IMR-90 (cell line): ENCODE results near the gene ITGAL. TPM values are rescaled to one million over a fixed set of nuclear protein-coding genes. Genes with fewer than 3 reads are reported as not detected.

Experiments
- ATAC-seq: fragments of 200-7000 bp; cut with Tn5 transposase; 2 replicates; pipeline ENCODE4 v1.9.1; 2020; ENCODE audit warnings: low read depth, mild to moderate bottlenecking, moderate library complexity
- BruUV-seq: library from RNA; stranded (reverse); fragments of 400-500 nt; replicated peaks from 2 replicates; lab custom pipeline; 2021; lab: Mats Ljungman, UMichigan
- CTCF ChIA-PET: fragments of 300-600 bp; formaldehyde crosslinking; extraction: SDS; loops from one replicate; lab custom pipeline; 2021; ENCODE audit warnings: antibody characterized with exemption; lab: Yijun Ruan, JAX
- POLR2A ChIA-PET: fragments of 300-600 bp; sonication (Branson Sonifier 250); formaldehyde crosslinking; loops from one replicate; lab custom pipeline; 2022; ENCODE audit warnings: antibody characterized with exemption; ENCODE audit not compliant: unreplicated experiment; lab: Charles Lee
- DNase-seq: peaks from one replicate; pipeline ENCODE4 v3.0.0; 2013
- H2AFZ ChIP-seq: replicated peaks from 2 replicates; pipeline ENCODE3; 2013; ENCODE audit warnings: low read length, mild to moderate bottlenecking; ENCODE audit not compliant: poor library complexity
- H2AK5ac ChIP-seq: 2 replicates; pipeline ENCODE4 v1.6.1; 2013; ENCODE audit warnings: low read depth, low read length, inconsistent platforms
- H2AK9ac ChIP-seq: replicated peaks from 2 replicates; pipeline ENCODE3; 2013; ENCODE audit warnings: mild to moderate bottlenecking, low read depth, low read length, moderate library complexity; ENCODE audit not compliant: poor library complexity
- H2BK120ac ChIP-seq: 2 replicates; pipeline ENCODE4 v1.6.1; 2013; ENCODE audit warnings: low read depth, low read length, inconsistent platforms
- H2BK15ac ChIP-seq: 3 replicates; pipeline ENCODE4 v1.6.1; 2013; ENCODE audit warnings: low read depth, low read length, inconsistent platforms
- H2BK20ac ChIP-seq: 2 replicates; pipeline ENCODE4 v1.6.1; 2013; ENCODE audit warnings: low read depth, mild to moderate bottlenecking, inconsistent platforms, low read length, moderate library complexity
- H2BK5ac ChIP-seq: 2 replicates; pipeline ENCODE4 v1.6.1; 2013; ENCODE audit warnings: mild to moderate bottlenecking, low read depth, low read length, inconsistent platforms; ENCODE audit not compliant: poor library complexity, severe bottlenecking
- H3K14ac ChIP-seq: replicated peaks from 2 replicates; pipeline ENCODE4 v1.6.1; 2013; ENCODE audit warnings: low read depth, low read length, inconsistent platforms
- H3K18ac ChIP-seq: 2 replicates; pipeline ENCODE4 v1.6.1; 2013; ENCODE audit warnings: low read depth, low read length, control low read depth
- H3K23ac ChIP-seq: 2 replicates; pipeline ENCODE4 v1.6.1; 2013; ENCODE audit warnings: low read depth, low read length, inconsistent platforms
- H3K27ac ChIP-seq: 2 replicates; pipeline ENCODE4 v1.5.1; 2013; ENCODE audit warnings: mild to moderate bottlenecking, control low read depth, low read length; ENCODE audit not compliant: insufficient read depth
- H3K27me3 ChIP-seq: 2 replicates; pipeline ENCODE4 v1.6.1; 2013; ENCODE audit warnings: low read length; ENCODE audit not compliant: control insufficient read depth, insufficient read depth
- H3K36me3 ChIP-seq: 2 replicates; pipeline ENCODE4 v1.6.1; 2013; ENCODE audit warnings: low read length, mixed read lengths; ENCODE audit not compliant: control insufficient read depth, insufficient read depth
- H3K4ac ChIP-seq: 2 replicates; pipeline ENCODE4 v1.6.1; 2013; ENCODE audit warnings: low read depth, low read length, inconsistent platforms
- H3K4me1 ChIP-seq: 2 replicates; pipeline ENCODE4 v1.6.1; 2013; ENCODE audit warnings: low read length, mixed read lengths; ENCODE audit not compliant: control insufficient read depth, insufficient read depth
- H3K4me2 ChIP-seq: 2 replicates; pipeline ENCODE4 v1.6.1; 2013; ENCODE audit warnings: low read depth, mild to moderate bottlenecking, control low read depth, low read length, moderate library complexity
- H3K4me3 ChIP-seq: 2 replicates; pipeline ENCODE4 v1.5.1; 2013; ENCODE audit warnings: low read depth, mild to moderate bottlenecking, control low read depth, low read length, moderate library complexity; ENCODE audit not compliant: insufficient read depth
- H3K56ac ChIP-seq: 2 replicates; pipeline ENCODE4 v1.6.1; 2013; ENCODE audit warnings: low read length, inconsistent platforms; ENCODE audit not compliant: insufficient read depth; ENCODE audit errors: extremely low read depth
- H3K79me1 ChIP-seq, 2 experiments: 2 replicates each; pipeline ENCODE4 v1.6.1; 2013; ENCODE audit warnings: low read length in 2 of 2, inconsistent platforms in 1 of 2, low read depth in 1 of 2
- H3K9ac ChIP-seq: 2 replicates; pipeline ENCODE4 v1.6.1; 2013; ENCODE audit warnings: low read depth, low read length, control low read depth
- H3K9me1 ChIP-seq: 2 replicates; pipeline ENCODE4 v1.6.1; 2013; ENCODE audit warnings: low read length, inconsistent platforms; ENCODE audit not compliant: insufficient read depth
- H3K9me3 ChIP-seq: 2 replicates; pipeline ENCODE4 v1.6.1; 2013; ENCODE audit warnings: low read length; ENCODE audit not compliant: control insufficient read depth, insufficient read depth
- H4K20me1 ChIP-seq: 2 replicates; pipeline ENCODE4 v1.6.1; 2013; ENCODE audit warnings: low read length, inconsistent platforms; ENCODE audit not compliant: insufficient read depth
- H4K5ac ChIP-seq: 2 replicates; pipeline ENCODE4 v1.6.1; 2013; ENCODE audit warnings: mild to moderate bottlenecking, low read depth, low read length, control low read depth
- H4K8ac ChIP-seq, 2 experiments: 2 replicates each; pipeline ENCODE4 v1.6.1; 2013; ENCODE audit warnings: low read depth in 2 of 2, low read length in 2 of 2, control low read depth in 1 of 2, inconsistent platforms in 1 of 2
- H4K91ac ChIP-seq: 2 replicates; pipeline ENCODE4 v1.6.1; 2013; ENCODE audit warnings: low read depth, low read length, inconsistent platforms; ENCODE audit not compliant: insufficient read depth
- BHLHE40 ChIP-seq: fragments of 150-350 bp; IDR thresholded peaks from 2 replicates; pipeline ENCODE4 v1.6.1; 2016; ENCODE audit warnings: mild to moderate bottlenecking, low read depth, low read length
- CEBPB ChIP-seq: IDR thresholded peaks from 2 replicates; pipeline ENCODE4 v1.6.1; 2012; ENCODE audit warnings: low read depth, low read length, improper control_type of control experiment
- CHD1 ChIP-seq: IDR thresholded peaks from 2 replicates; pipeline ENCODE4 v1.6.1; 2012; ENCODE audit warnings: low read depth, low read length, improper control_type of control experiment
- ELK1 ChIP-seq: fragments of 150-350 bp; IDR thresholded peaks from 2 replicates; pipeline ENCODE4 v1.6.1; 2016; ENCODE audit warnings: low read depth, mild to moderate bottlenecking, low read length, moderate library complexity, borderline replicate concordance
- FOS ChIP-seq: fragments of 150-350 bp; IDR thresholded peaks from 2 replicates; pipeline ENCODE4 v1.6.1; 2016; ENCODE audit warnings: low read depth, low read length
- MAFK ChIP-seq: IDR thresholded peaks from 2 replicates; pipeline ENCODE4 v1.6.1; 2012; ENCODE audit warnings: low read depth, low read length, improper control_type of control experiment
- MAZ ChIP-seq: IDR thresholded peaks from 2 replicates; pipeline ENCODE4 v1.6.1; 2012; ENCODE audit warnings: low read depth, mild to moderate bottlenecking, low read length, improper control_type of control experiment, moderate library complexity, borderline replicate concordance
- MXI1 ChIP-seq: IDR thresholded peaks from 2 replicates; pipeline ENCODE4 v1.6.1; 2012; ENCODE audit warnings: low read depth, mild to moderate bottlenecking, low read length, moderate library complexity, borderline replicate concordance
- NFE2L2 ChIP-seq: fragments of 150-350 bp; IDR thresholded peaks from 2 replicates; pipeline ENCODE4 v1.6.1; 2016; ENCODE audit warnings: low read depth, mild to moderate bottlenecking, low read length
- POLR2A ChIP-seq: IDR thresholded peaks from 2 replicates; pipeline ENCODE4 v1.6.1; 2012; ENCODE audit warnings: mild to moderate bottlenecking, low read depth, low read length
- RAD21 ChIP-seq: IDR thresholded peaks from 2 replicates; pipeline ENCODE4 v1.6.1; 2012; ENCODE audit warnings: low read length, improper control_type of control experiment
- RCOR1 ChIP-seq: IDR thresholded peaks from 2 replicates; pipeline ENCODE4 v1.6.1; 2012; ENCODE audit warnings: mild to moderate bottlenecking, low read length, improper control_type of control experiment; ENCODE audit not compliant: insufficient replicate concordance
- RFX5 ChIP-seq: IDR thresholded peaks from 2 replicates; pipeline ENCODE4 v1.8.0; 2012; ENCODE audit warnings: low read depth, mild to moderate bottlenecking, low read length, moderate library complexity
- SMC3 ChIP-seq: fragments of 150-350 bp; IDR thresholded peaks from 2 replicates; pipeline ENCODE4 v1.6.1; 2016; ENCODE audit warnings: low read depth, mild to moderate bottlenecking, antibody characterized with exemption, low read length, moderate library complexity
- USF2 ChIP-seq: fragments of 150-350 bp; IDR thresholded peaks from 2 replicates; pipeline ENCODE4 v1.6.1; 2017; ENCODE audit warnings: mild to moderate bottlenecking, antibody characterized with exemption, low read length, low read depth
- WGBS, 2 experiments: methylation state at CpG; one replicate each; pipeline versions ENCODE4 v1.1.5 to v1.1.7; 2013; ENCODE audit warnings: missing lambda C conversion rate in 2 of 2; ENCODE audit not compliant: insufficient read length in 1 of 2; ENCODE audit errors: extremely low coverage in 2 of 2; 5-methylcytosine and 5-hydroxymethylcytosine counted together
- dilution Hi-C: fragments of 300-500 bp; cut with HindIII; formaldehyde crosslinking; loops from one replicate; pipeline ENCODE4 v1.14.3; 2018; ENCODE audit warnings: low sequenced_read_pairs; ENCODE audit not compliant: unreplicated experiment
- in situ Hi-C: fragments of 300-500 bp; cut with MboI; formaldehyde crosslinking; loops from 3 replicates; pipeline ENCODE4 v1.14.3; 2019; ENCODE audit warnings: low sequenced_read_pairs, inconsistent platforms, mixed read lengths
- intact Hi-C: fragments of 100-400 bp; cut with micrococcal nuclease; formaldehyde crosslinking; loops from 2 replicates; pipeline ENCODE4 v1.10.0; 2022
- polyA plus RNA-seq, 3 experiments: library from polyadenylated mRNA; depleted of rRNA; stranded (reverse); fragments of >200 nt; gene quantifications; 2 replicates each; pipeline ENCODE4 v1.2.3, GENCODE V29; 2012; ENCODE audit warnings: low replicate concordance in 1 of 3
- total RNA-seq: library from RNA; depleted of rRNA; stranded (reverse); fragments of >200 nt; gene quantifications from 2 replicates; pipeline ENCODE4 v1.2.3, GENCODE V29; 2012

Gene ITGAL
- total and polyA plus RNA-seq, 2 of the 4 experiments (the other 2 are of a cell fraction): not detected

- DNase-seq (peak; percentile 62), ATAC-seq (peak; percentile 62)
- H2AFZ ChIP-seq: peak overlapping the region; percentile 99
- peak overlapping the region; percentile 68; the same call in 1 of the 2 replicates for H3K4me3 ChIP-seq
- no peaks in the 10 kb centered on the region for H3K9me3 ChIP-seq
- peak overlapping the region; percentile 95 for H3K4me2 ChIP-seq
- H2AK9ac ChIP-seq: peak overlapping the region; percentile 85
- peaks cover 10% of the 10 kb centered on the region; the same call in 1 of the 2 replicates for H3K9me1 ChIP-seq
- H4K5ac ChIP-seq: peak overlapping the region; percentile 89
- no TSS peak for BruUV-seq
- ChIA-PET CTCF (interaction anchor here (1.1 to 1.2 kb wide), 2 partner anchors 22 to 93 kb away, joined by 4 to 5 read pairs; partner anchors contain the start of gene ZNF764), POLR2A (interaction anchor here (0.7 kb wide), 1 partner anchor 18 kb away, joined by 4 read pairs; no protein-coding TSS in a partner anchor)
- H2BK5ac ChIP-seq: peak overlapping the region; percentile 6
- peak overlapping the region; percentile 84; the same call in 1 of the 2 replicates for H3K23ac ChIP-seq
- peaks cover 4% of the 10 kb centered on the region; the same call in 1 of the 2 replicates for H3K36me3 ChIP-seq
- peak overlapping the region; percentile 15; the same call in 1 of the 2 replicates for H4K91ac ChIP-seq
- H4K20me1 ChIP-seq: no peaks in the 10 kb centered on the region
- intact Hi-C loops (loop anchor here (2.0 kb wide), 1 partner anchor 49 kb away; the partner anchor contains the start of gene ZNF785), in situ Hi-C loops (loop anchor here (5.0 kb wide), 1 partner anchor 37 kb away; the partner anchor contains the start of gene ZNF688), dilution Hi-C loops (no loop called here)
- H3K27me3 ChIP-seq: no peaks in the 10 kb centered on the region
- 41% methylated on average over 10 of the region's 12 CpGs; no CpG with 5 or more reads in 1 of the 2 experiments for WGBS, 2 experiments
- H3K9ac ChIP-seq: peak overlapping the region; percentile 88
- H2AK5ac ChIP-seq: peak overlapping the region; percentile 88
- H3K4me1 ChIP-seq: peaks cover 8% of the 10 kb centered on the region
- H4K8ac ChIP-seq: peak overlapping the region; percentile 99 to 100
- H3K14ac ChIP-seq: peak overlapping the region; percentile 50
- peak overlapping the region; percentile 42 for H3K4ac ChIP-seq
- H3K56ac ChIP-seq: no peak overlapping the region; the same call in 1 of the 2 replicates
- no peak overlapping the region for H2BK15ac ChIP-seq
- H3K18ac ChIP-seq: no peak overlapping the region
- H3K27ac ChIP-seq: 0 out of 2 replicates have a peak overlapping the region, but pooled peaks have one; percentile 3
- H2BK120ac ChIP-seq: peak overlapping the region; percentile 11; the same call in 1 of the 2 replicates
- peaks cover 6 to 31% of the 10 kb centered on the region in 2 experiments for H3K79me1 ChIP-seq
- H2BK20ac ChIP-seq: no peak overlapping the region
- no peak for TF ChIP-seq POLR2A
- peak; percentile 74; the same call in 1 of the 2 replicates for TF ChIP-seq MXI1
- no peak for TF ChIP-seq NFE2L2
- no peak for TF ChIP-seq USF2
- TF ChIP-seq MAZ: no peak
- no peak for TF ChIP-seq MAFK
- TF ChIP-seq RAD21: peak; percentile 47
- TF ChIP-seq RCOR1: no peak
- TF ChIP-seq ELK1: no peak
- TF ChIP-seq CHD1: no peak
- peak; percentile 25 for TF ChIP-seq SMC3
- TF ChIP-seq RFX5: no peak
- no peak for TF ChIP-seq CEBPB
- TF ChIP-seq FOS: no peak
- no peak for TF ChIP-seq BHLHE40
Measured at GRCh38 chr16:30535777-30536190, 63.2 kb downstream of the ITGAL start.
